ENCODE data around the gene AKAP6. TPM values are rescaled to one million over a fixed set of nuclear protein-coding genes. Genes with fewer than 3 reads are reported as not detected.

Gene AKAP6
- total and polyA plus RNA-seq, 2 of the 8 experiments (the other 6 are each of a cell fraction or from before 2014, with no cell fraction given): 0.09 to 0.89 TPM

DNA sequence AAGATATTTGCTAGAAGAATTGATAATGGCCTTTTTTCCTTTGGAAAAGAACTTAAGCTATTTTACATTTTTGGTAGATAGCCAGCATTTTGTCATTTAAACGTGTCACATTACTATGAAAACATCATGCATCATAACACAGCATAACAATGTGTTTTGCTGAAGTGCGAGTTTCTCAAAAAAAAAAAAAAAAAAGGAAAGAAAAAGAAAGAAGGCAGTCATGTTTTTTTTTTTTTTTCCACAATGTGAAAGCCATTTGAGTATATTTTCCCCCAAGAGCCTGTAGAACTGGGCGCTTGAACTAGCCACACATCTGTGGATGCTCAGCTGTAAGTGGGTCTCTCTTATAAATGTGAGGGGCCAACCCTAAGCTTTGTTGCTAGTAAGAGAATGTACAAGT lies 300.1 kb downstream of the AKAP6 start (continued):
- TF ChIP-seq SIN3A (conservative IDR thresholded peaks at IDR 0.05 in 1 of 2, IDR thresholded peaks at IDR 0.05 in 1 of 2; ENCODE audit: low read depth in 1 of 2, low read length in 2 of 2) (no peak), TEAD4 (IDR thresholded peaks at IDR 0.05; ENCODE audit: low read depth, low read length) (no peak), HDAC6 (IDR thresholded peaks at IDR 0.05; ENCODE audit: low read depth, low read length) (no peak)
- TF ChIP-seq, protein P1, sequence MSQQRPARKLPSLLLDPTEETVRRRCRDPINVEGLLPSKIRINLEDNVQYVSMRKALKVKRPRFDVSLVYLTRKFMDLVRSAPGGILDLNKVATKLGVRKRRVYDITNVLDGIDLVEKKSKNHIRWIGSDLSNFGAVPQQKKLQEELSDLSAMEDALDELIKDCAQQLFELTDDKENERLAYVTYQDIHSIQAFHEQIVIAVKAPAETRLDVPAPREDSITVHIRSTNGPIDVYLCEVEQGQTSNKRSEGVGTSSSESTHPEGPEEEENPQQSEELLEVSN (IDR thresholded peaks at IDR 0.05): no peak
